Tibial nerve (tissue), 3 donors: ENCODE measurements around the gene NEAT1.

Experiments
- POLR2A ChIP-seq, 2 donors: fragments of 450-650 bp; IDR thresholded peaks; one replicate each; pipeline ENCODE4 v1.6.1; 2017; ENCODE audit warnings: antibody characterized with exemption in 2 of 2, mild to moderate bottlenecking in 2 of 2, moderate library complexity in 2 of 2
- TF ChIP-seq, protein P1 (sequence below), 5 experiments: fragments of 200-600 bp in 3 of 5; fragments of 450-650 bp in 2 of 5; sonication (generic) in 3 of 5; IDR thresholded peaks; one replicate each; pipeline ENCODE4 v1.5.1; 2016 to 2019; ENCODE audit warnings: antibody characterized with exemption in 5 of 5, mild to moderate bottlenecking in 3 of 5, moderate library complexity in 2 of 5

DNA sequence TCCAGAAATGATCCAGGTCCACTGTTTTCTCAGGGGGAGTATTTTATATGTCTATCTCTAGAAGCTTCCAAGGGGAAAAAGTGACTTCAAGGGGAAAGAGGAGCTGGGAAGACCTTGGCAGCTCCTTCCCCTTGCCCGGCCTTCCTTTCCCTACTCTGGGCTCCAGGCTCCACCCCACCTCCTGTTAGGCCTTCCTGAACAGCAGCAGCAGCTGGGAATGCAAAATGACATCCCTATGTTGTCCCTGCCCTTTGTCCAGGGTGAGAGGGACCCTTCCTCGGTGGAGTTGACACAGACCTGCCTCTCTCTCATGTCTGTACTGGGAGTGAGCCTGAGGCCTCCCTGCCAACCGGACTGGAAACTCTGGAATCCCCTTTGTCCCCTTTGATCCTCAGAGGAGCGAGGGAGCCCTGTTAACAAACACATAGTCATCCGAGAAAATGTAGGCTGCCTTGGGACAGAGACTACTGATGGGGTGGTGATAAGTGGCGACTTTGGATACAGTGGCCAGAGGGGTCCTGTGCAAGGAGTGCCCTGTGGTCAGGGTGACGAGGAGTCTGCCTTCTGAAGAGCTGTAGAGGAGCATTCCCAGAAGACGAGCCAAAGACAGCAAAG lies 67.2 kb downstream of the NEAT1 start:
- TF ChIP-seq, protein P1, sequence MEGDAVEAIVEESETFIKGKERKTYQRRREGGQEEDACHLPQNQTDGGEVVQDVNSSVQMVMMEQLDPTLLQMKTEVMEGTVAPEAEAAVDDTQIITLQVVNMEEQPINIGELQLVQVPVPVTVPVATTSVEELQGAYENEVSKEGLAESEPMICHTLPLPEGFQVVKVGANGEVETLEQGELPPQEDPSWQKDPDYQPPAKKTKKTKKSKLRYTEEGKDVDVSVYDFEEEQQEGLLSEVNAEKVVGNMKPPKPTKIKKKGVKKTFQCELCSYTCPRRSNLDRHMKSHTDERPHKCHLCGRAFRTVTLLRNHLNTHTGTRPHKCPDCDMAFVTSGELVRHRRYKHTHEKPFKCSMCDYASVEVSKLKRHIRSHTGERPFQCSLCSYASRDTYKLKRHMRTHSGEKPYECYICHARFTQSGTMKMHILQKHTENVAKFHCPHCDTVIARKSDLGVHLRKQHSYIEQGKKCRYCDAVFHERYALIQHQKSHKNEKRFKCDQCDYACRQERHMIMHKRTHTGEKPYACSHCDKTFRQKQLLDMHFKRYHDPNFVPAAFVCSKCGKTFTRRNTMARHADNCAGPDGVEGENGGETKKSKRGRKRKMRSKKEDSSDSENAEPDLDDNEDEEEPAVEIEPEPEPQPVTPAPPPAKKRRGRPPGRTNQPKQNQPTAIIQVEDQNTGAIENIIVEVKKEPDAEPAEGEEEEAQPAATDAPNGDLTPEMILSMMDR (IDR thresholded peaks at IDR 0.05), result no peak
- TF ChIP-seq POLR2A (IDR thresholded peaks at IDR 0.05), result no peak
